RWPE2 (cell line): Measurements from ENCODE around the gene UBXN6.

Experiments used
- ATAC-seq: fragments of 200-7000 bp; cut with Tn5 transposase; 3 replicates; pipeline ENCODE4 v1.9.1; 2021; ENCODE audit warnings: low read depth
- DNase-seq: peaks from one replicate; pipeline ENCODE4 v3.0.0-alpha.2; 2020; ENCODE audit warnings: low spot score
- H3K27ac ChIP-seq: fragments of 450-650 bp; 2 replicates; pipeline ENCODE4 v1.5.1; 2017; ENCODE audit warnings: mild to moderate bottlenecking; ENCODE audit not compliant: poor library complexity, severe bottlenecking
- H3K27me3 ChIP-seq: fragments of 250-450 bp; sonication (Bioruptor Pico); 2 replicates; pipeline ENCODE4 v1.5.1; 2021; ENCODE audit warnings: mild to moderate bottlenecking, moderate library complexity; ENCODE audit not compliant: insufficient read depth, poor library complexity, severe bottlenecking
- H3K36me3 ChIP-seq: fragments of 250-450 bp; sonication (Bioruptor Pico); 2 replicates; pipeline ENCODE4 v1.5.1; 2020; ENCODE audit warnings: low read depth, mild to moderate bottlenecking, moderate library complexity
- H3K4me1 ChIP-seq: fragments of 250-450 bp; sonication (Bioruptor Pico); 2 replicates; pipeline ENCODE4 v1.5.1; 2021; ENCODE audit warnings: mild to moderate bottlenecking, moderate library complexity; ENCODE audit not compliant: insufficient read depth, poor library complexity, severe bottlenecking
- H3K4me3 ChIP-seq: fragments of 250-450 bp; sonication (Bioruptor Pico); 2 replicates; pipeline ENCODE4 v1.5.1; 2021; ENCODE audit warnings: mild to moderate bottlenecking, moderate library complexity; ENCODE audit not compliant: severe bottlenecking
- H3K9me3 ChIP-seq: fragments of 250-450 bp; sonication (Bioruptor Pico); 2 replicates; pipeline ENCODE4 v1.5.1; 2021; ENCODE audit warnings: mild to moderate bottlenecking, moderate library complexity; ENCODE audit not compliant: severe bottlenecking
- CTCF ChIP-seq: fragments of 450-650 bp; IDR thresholded peaks from one replicate; pipeline ENCODE4 v1.5.1; 2017; ENCODE audit warnings: mild to moderate bottlenecking, moderate library complexity; ENCODE audit not compliant: poor library complexity, severe bottlenecking

Gene UBXN6

GRCh38 chr19:4396949-4397783, 60.4 kb downstream of the UBXN6 start:
- no peak for TF ChIP-seq CTCF
- Histone ChIP-seq H3K4me3 (no peak overlapping the region), H3K27ac (no peak overlapping the region), H3K27me3 (no peaks in the 10 kb centered on the region), H3K9me3 (no peaks in the 10 kb centered on the region), H3K4me1 (peaks cover 19% of the 10 kb centered on the region), H3K36me3 (peaks cover 47% of the 10 kb centered on the region)
- ATAC-seq (no peak), DNase-seq (no peak)
